ENCODE measurements around the gene OR5B12. TPM values are rescaled to one million over a fixed set of nuclear protein-coding genes. Genes with fewer than 3 reads are reported as not detected.

The OR5B12 gene
- polyA plus RNA-seq, 1 experiment = not detected

GRCh38 chr11:58438486-58438885 is 3.5 kb downstream of the OR5B12 start:
- Histone ChIP-seq H3K27me3 (ENCODE audit: control insufficient read depth, insufficient read depth, low read length) (no peaks in the 10 kb centered on the region), H3K27ac (ENCODE audit: low read depth, low read length) (no peak overlapping the region), H3K9me3 (ENCODE audit: control insufficient read depth, insufficient read depth, low read length) (no peaks in the 10 kb centered on the region), H3K4me3 (ENCODE audit: low read depth, low read length) (no peak overlapping the region)
- CTCF ChIA-PET = no interaction called here
- POLR2A ChIA-PET = no interaction called here
- DNase-seq (ENCODE audit: low read depth, low spot score) = no peak
- TF ChIP-seq CTCF (IDR thresholded peaks at IDR 0.05; ENCODE audit: low read depth, low read length) = no peak

- no peak for TF ChIP-seq CTCF (IDR thresholded peaks at IDR 0.05; ENCODE audit: low read depth, low read length)
- DNase-seq (ENCODE audit: low read depth, low spot score) = no peak
- POLR2A ChIA-PET = no interaction called here
These were observed 7.8 kb downstream of the OR5B12 start for GRCh38 chr11:58434217-58434616.

GRCh38 chr11:58433638-58434203 is 8.3 kb downstream of the OR5B12 start:
- Histone ChIP-seq H3K27ac (ENCODE audit: low read depth, low read length) (no peak overlapping the region), H3K27me3 (ENCODE audit: control insufficient read depth, insufficient read depth, low read length) (no peaks in the 10 kb centered on the region), H3K4me3 (ENCODE audit: low read depth, low read length) (no peak overlapping the region), H3K9me3 (ENCODE audit: control insufficient read depth, insufficient read depth, low read length) (no peaks in the 10 kb centered on the region)
- POLR2A ChIA-PET = no interaction called here
- TF ChIP-seq CTCF (IDR thresholded peaks at IDR 0.05; ENCODE audit: low read depth, low read length) = no peak
- CTCF ChIA-PET = interaction anchor here (1.0 kb wide), 1 partner anchor 91 kb away, joined by 3 read pairs; no protein-coding TSS in a partner anchor
- DNase-seq (ENCODE audit: low read depth, low spot score) = no peak

More at GRCh38 chr11:58434217-58434616, 7.8 kb downstream of the OR5B12 start:
- CTCF ChIA-PET = interaction anchor here (1.0 kb wide), 1 partner anchor 90 kb away, joined by 3 read pairs; no protein-coding TSS in a partner anchor
- no peaks in the 10 kb centered on the region for H3K27me3 ChIP-seq (ENCODE audit: control insufficient read depth, insufficient read depth, low read length)
- no peak overlapping the region for H3K4me3 ChIP-seq (ENCODE audit: low read depth, low read length)
- no peaks in the 10 kb centered on the region for H3K9me3 ChIP-seq (ENCODE audit: control insufficient read depth, insufficient read depth, low read length)
- no peak overlapping the region for H3K27ac ChIP-seq (ENCODE audit: low read depth, low read length)

GRCh38 chr11:58429273-58429672 is 12.8 kb downstream of the OR5B12 start:
- H3K27me3 ChIP-seq (ENCODE audit: control insufficient read depth, insufficient read depth, low read length) = no peaks in the 10 kb centered on the region
- TF ChIP-seq CTCF (IDR thresholded peaks at IDR 0.05; ENCODE audit: low read depth, low read length) = no peak
- no peak overlapping the region for H3K4me3 ChIP-seq (ENCODE audit: low read depth, low read length)
- H3K9me3 ChIP-seq (ENCODE audit: control insufficient read depth, insufficient read depth, low read length) = no peaks in the 10 kb centered on the region
- no peak overlapping the region for H3K27ac ChIP-seq (ENCODE audit: low read depth, low read length)
- no peak for DNase-seq (ENCODE audit: low read depth, low spot score)
- POLR2A ChIA-PET = no interaction called here
- CTCF ChIA-PET = no interaction called here

GRCh38 chr11:58428021-58428420 is 14.0 kb downstream of the OR5B12 start, which contains the start of gene OR5B2:
Gene OR5B2, minus strand, starts transcription at chr11:58428121. Its CDS starts 4,860 bp downstream, at chr11:58423261.
- DNase-seq (ENCODE audit: low read depth, low spot score) = no peak

More at GRCh38 chr11:58428021-58428420, 14.0 kb downstream of the OR5B12 start, which contains the start of gene OR5B2:
- H3K9me3 ChIP-seq (ENCODE audit: control insufficient read depth, insufficient read depth, low read length) = no peaks in the 10 kb centered on the region
- no peaks in the 10 kb centered on the region for H3K27me3 ChIP-seq (ENCODE audit: control insufficient read depth, insufficient read depth, low read length)
- H3K4me3 ChIP-seq (ENCODE audit: low read depth, low read length) = no peak within 1 kb of the TSS
- no peak for TF ChIP-seq CTCF (IDR thresholded peaks at IDR 0.05; ENCODE audit: low read depth, low read length)
- ChIA-PET CTCF (no interaction called here), POLR2A (no interaction called here)
- no peak within 1 kb of the TSS for H3K27ac ChIP-seq (ENCODE audit: low read depth, low read length)
